HUES48 (cell line): Measurements from ENCODE around the gene RAB3GAP2.
"Not testable (repeated sequence)": the region's sequence is repeated elsewhere in the genome, so short reads cannot be mapped to it uniquely, and the experiment has no call there.

Experiments
- H3K27ac ChIP-seq: one replicate; pipeline ENCODE4 v1.7.0; 2013; ENCODE audit warnings: low read depth, low read length, inconsistent platforms
- H3K27me3 ChIP-seq: 2 replicates; pipeline ENCODE4 v1.6.1; 2013; ENCODE audit warnings: mild to moderate bottlenecking, low read length; ENCODE audit not compliant: control insufficient read depth, insufficient read depth
- H3K36me3 ChIP-seq: 2 replicates; pipeline ENCODE4 v1.6.1; 2013; ENCODE audit warnings: low read length; ENCODE audit not compliant: control insufficient read depth, insufficient read depth
- H3K4me1 ChIP-seq: 2 replicates; pipeline ENCODE4 v1.6.1; 2013; ENCODE audit warnings: mild to moderate bottlenecking, low read length; ENCODE audit not compliant: control insufficient read depth, insufficient read depth
- H3K4me3 ChIP-seq: 2 replicates; pipeline ENCODE4 v1.5.1; 2013; ENCODE audit warnings: mild to moderate bottlenecking, low read depth, low read length
- H3K9ac ChIP-seq: 2 replicates; pipeline ENCODE4 v1.6.1; 2013; ENCODE audit warnings: mild to moderate bottlenecking, low read depth, low read length, moderate library complexity
- H3K9me3 ChIP-seq: 2 replicates; pipeline ENCODE4 v1.6.1; 2013; ENCODE audit warnings: low read length; ENCODE audit not compliant: control insufficient read depth, insufficient read depth

The RAB3GAP2 gene

GRCh38 chr1:220239966-220240365 lies 32.3 kb downstream of the RAB3GAP2 start:
- no peaks in the 10 kb centered on the region for H3K36me3 ChIP-seq
- H3K4me1 ChIP-seq = peaks cover 29% of the 10 kb centered on the region
- H3K27me3 ChIP-seq = no peaks in the 10 kb centered on the region
- H3K9ac ChIP-seq = no peak overlapping the region
- no peak overlapping the region for H3K27ac ChIP-seq
- H3K4me3 ChIP-seq = no peak overlapping the region
- H3K9me3 ChIP-seq = no peaks in the 10 kb centered on the region

- Histone ChIP-seq H3K4me1 (peaks cover 29% of the 10 kb centered on the region), H3K27ac (no peak overlapping the region), H3K4me3 (no peak overlapping the region), H3K9me3 (no peaks in the 10 kb centered on the region), H3K9ac (no peak overlapping the region), H3K27me3 (no peaks in the 10 kb centered on the region), H3K36me3 (no peaks in the 10 kb centered on the region)
Measured at GRCh38 chr1:220239213-220239612, 33.0 kb downstream of the RAB3GAP2 start.

- Histone ChIP-seq H3K4me1 (peaks cover 20% of the 10 kb centered on the region), H3K36me3 (peaks cover 13% of the 10 kb centered on the region; the same call in 1 of the 2 replicates)
- H3K27ac ChIP-seq, H3K9me3 ChIP-seq, H3K9ac ChIP-seq, H3K4me3 ChIP-seq, H3K27me3 ChIP-seq: not testable (repeated sequence)
Measured at GRCh38 chr1:220236278-220236677, 36.0 kb downstream of the RAB3GAP2 start.

GRCh38 chr1:220235462-220235861 lies 36.8 kb downstream of the RAB3GAP2 start:
- H3K4me1 ChIP-seq = peaks cover 21% of the 10 kb centered on the region
- no peak overlapping the region for H3K9ac ChIP-seq
- H3K36me3 ChIP-seq = peaks cover 19% of the 10 kb centered on the region; the same call in 1 of the 2 replicates
- H3K9me3 ChIP-seq = no peaks in the 10 kb centered on the region
- H3K27me3 ChIP-seq = no peaks in the 10 kb centered on the region
- no peak overlapping the region for H3K27ac ChIP-seq
- H3K4me3 ChIP-seq = no peak overlapping the region

DNA sequence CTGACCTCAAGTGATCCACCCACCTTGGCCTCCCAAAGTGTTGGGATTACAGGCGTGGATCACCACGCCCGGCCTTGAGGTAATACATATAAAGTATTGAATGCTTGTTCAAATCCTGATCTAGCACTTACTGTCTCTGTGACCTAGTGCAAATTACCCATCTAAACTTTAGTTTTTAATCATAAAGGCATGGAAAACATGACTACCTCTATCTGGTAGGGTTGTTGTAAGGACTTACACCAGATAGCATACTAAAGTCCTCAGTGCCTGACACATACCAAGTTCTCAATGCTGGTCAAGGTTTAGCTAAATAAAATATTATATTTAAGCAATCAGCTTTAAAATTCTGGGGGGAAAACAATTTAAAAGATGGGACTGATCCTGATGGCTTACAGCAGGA lies 38.3 kb downstream of the RAB3GAP2 start:
- peaks cover 25% of the 10 kb centered on the region; the same call in 1 of the 2 replicates for H3K36me3 ChIP-seq

GRCh38 chr1:220229771-220230170 lies 42.5 kb downstream of the RAB3GAP2 start:
- Histone ChIP-seq H3K9me3 (no peaks in the 10 kb centered on the region), H3K9ac (no peak overlapping the region), H3K27ac (no peak overlapping the region), H3K27me3 (no peaks in the 10 kb centered on the region), H3K4me1 (peaks cover 24% of the 10 kb centered on the region), H3K36me3 (peaks cover 32% of the 10 kb centered on the region), H3K4me3 (no peak overlapping the region)

More for the DNA sequence above, 38.3 kb downstream of the RAB3GAP2 start:
- Histone ChIP-seq H3K9ac (no peak overlapping the region), H3K4me3 (no peak overlapping the region), H3K27me3 (no peaks in the 10 kb centered on the region), H3K9me3 (no peaks in the 10 kb centered on the region), H3K27ac (no peak overlapping the region), H3K4me1 (peaks cover 27% of the 10 kb centered on the region)

DNA sequence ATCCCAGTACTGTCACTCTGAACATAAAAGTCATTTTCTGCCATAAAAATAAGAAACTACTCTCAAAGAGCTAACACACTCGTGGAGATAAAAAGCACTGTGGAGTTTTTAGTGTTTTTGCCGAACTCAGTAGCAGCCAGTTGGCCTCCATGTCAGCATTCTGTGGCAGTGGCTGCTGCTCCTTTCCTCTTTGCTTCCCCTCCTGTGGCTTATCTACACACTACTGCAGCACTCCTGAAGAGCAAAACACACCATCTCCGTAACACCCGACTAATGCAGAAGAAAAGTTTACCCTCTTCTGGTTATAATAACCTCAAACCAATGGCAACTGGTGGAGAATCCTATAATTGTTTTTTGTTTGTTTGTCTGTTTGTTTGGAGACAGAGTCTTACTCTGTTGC lies 44.9 kb downstream of the RAB3GAP2 start:
- no peak overlapping the region for H3K27ac ChIP-seq
- H3K4me3 ChIP-seq = no peak overlapping the region
- H3K27me3 ChIP-seq = no peaks in the 10 kb centered on the region
- peaks cover 26% of the 10 kb centered on the region for H3K4me1 ChIP-seq
- H3K9me3 ChIP-seq = no peaks in the 10 kb centered on the region
- no peak overlapping the region for H3K9ac ChIP-seq
- H3K36me3 ChIP-seq = peaks cover 28% of the 10 kb centered on the region

- Histone ChIP-seq H3K4me1 (peaks cover 26% of the 10 kb centered on the region), H3K27me3 (no peaks in the 10 kb centered on the region), H3K4me3 (no peak overlapping the region), H3K9me3 (no peaks in the 10 kb centered on the region), H3K27ac (no peak overlapping the region), H3K9ac (no peak overlapping the region), H3K36me3 (peaks cover 23% of the 10 kb centered on the region; the same call in 1 of the 2 replicates)
Measured at GRCh38 chr1:220226752-220227151, 45.5 kb downstream of the RAB3GAP2 start.

DNA sequence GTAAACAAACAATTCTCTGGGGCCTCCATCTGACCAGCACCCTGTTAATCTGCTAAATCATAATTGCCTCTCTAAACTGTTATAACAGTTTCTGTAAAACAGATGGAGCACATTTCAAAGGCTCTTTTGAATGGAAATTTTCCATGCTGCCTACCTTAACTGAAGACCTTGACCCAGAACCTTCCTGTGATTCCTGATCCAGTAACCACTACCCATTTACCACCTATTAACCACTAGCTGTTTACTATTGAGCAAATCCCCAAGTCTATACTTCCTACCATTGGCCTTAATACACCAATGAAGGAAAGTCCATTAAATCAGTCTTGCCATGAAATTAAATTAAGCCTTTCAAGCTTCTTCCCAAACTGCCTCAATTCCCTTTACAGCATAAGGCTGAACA lies 46.3 kb downstream of the RAB3GAP2 start:
- Histone ChIP-seq H3K36me3 (peaks cover 22% of the 10 kb centered on the region; the same call in 1 of the 2 replicates), H3K4me1 (peaks cover 26% of the 10 kb centered on the region), H3K4me3 (no peak overlapping the region), H3K9me3 (no peaks in the 10 kb centered on the region), H3K27ac (no peak overlapping the region), H3K27me3 (no peaks in the 10 kb centered on the region), H3K9ac (no peak overlapping the region)

- Histone ChIP-seq H3K27me3 (no peaks in the 10 kb centered on the region), H3K4me3 (peak overlapping the region; percentile 20; the same call in 1 of the 2 replicates), H3K9ac (no peak overlapping the region), H3K4me1 (peaks cover 19% of the 10 kb centered on the region), H3K27ac (peak overlapping the region; percentile 26), H3K9me3 (no peaks in the 10 kb centered on the region), H3K36me3 (peaks cover 17% of the 10 kb centered on the region; the same call in 1 of the 2 replicates)
Measured at GRCh38 chr1:220224611-220225124, 47.6 kb downstream of the RAB3GAP2 start.

DNA sequence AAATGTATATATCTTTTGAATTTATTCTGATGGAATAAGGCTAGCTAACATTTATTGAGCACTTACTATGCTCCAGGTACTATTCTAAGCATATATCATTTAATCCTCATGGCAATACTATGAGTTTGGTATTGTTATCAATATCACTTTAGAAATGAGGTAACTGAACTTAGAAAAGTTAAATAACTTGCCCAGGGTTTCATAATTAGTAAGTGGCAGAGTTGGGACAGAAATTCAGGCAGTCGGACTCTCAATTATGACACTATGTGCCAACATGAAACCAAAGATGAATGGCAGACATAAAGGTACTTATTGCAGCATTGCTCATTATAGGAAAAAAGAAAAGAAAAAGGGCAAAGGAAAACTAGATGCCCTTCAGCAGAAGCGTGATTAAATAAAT lies 48.2 kb downstream of the RAB3GAP2 start:
- Histone ChIP-seq H3K36me3 (peaks cover 12% of the 10 kb centered on the region; the same call in 1 of the 2 replicates), H3K27ac (no peak overlapping the region), H3K27me3 (no peaks in the 10 kb centered on the region), H3K4me3 (no peak overlapping the region), H3K9me3 (no peaks in the 10 kb centered on the region), H3K4me1 (peaks cover 19% of the 10 kb centered on the region), H3K9ac (no peak overlapping the region)
